ENCODE measurements around the gene CEBPG. TPM values are rescaled to one million over a fixed set of nuclear protein-coding genes. Genes with fewer than 3 reads are reported as not detected.

Gene CEBPG
- total RNA-seq, 3 donors from 2014 or later: 23.3 to 32.0 (median 23.4) TPM

- Histone ChIP-seq H3K9me3 (no peaks in the 10 kb centered on the region), H3K4me1 (no peaks in the 10 kb centered on the region), H3K27ac (no peak overlapping the region), H3K36me3 (no peaks in the 10 kb centered on the region), H3K4me3 (no peak overlapping the region), H3K27me3 (no peaks in the 10 kb centered on the region)
- DNase-seq (ENCODE audit: low spot score in 2 of 2): peak in 1 of 2 donors; percentile 38
- TF ChIP-seq POLR2AphosphoS5 (IDR thresholded peaks at IDR 0.05) (no peak), POLR2A (IDR thresholded peaks at IDR 0.05) (no peak), CTCF (IDR thresholded peaks at IDR 0.05) (no peak)
- intact Hi-C loops (cut with DNase I; ENCODE audit: low total_unique reads): no loop called here
Observed at GRCh38 chr19:33402421-33403220, 29.1 kb downstream of the CEBPG start.

- H3K4me1 ChIP-seq: no peaks in the 10 kb centered on the region
- H3K27me3 ChIP-seq: no peaks in the 10 kb centered on the region
- no peaks in the 10 kb centered on the region for H3K9me3 ChIP-seq
- TF ChIP-seq POLR2A (IDR thresholded peaks at IDR 0.05): no peak
- TF ChIP-seq CTCF (IDR thresholded peaks at IDR 0.05): no peak
- TF ChIP-seq POLR2AphosphoS5 (IDR thresholded peaks at IDR 0.05): no peak
- intact Hi-C loops (cut with DNase I; ENCODE audit: low total_unique reads): no loop called here
- peak in 1 of 2 donors; percentile 49 for DNase-seq (ENCODE audit: low spot score in 2 of 2)
- H3K4me3 ChIP-seq: no peak overlapping the region
- H3K36me3 ChIP-seq: no peaks in the 10 kb centered on the region
- H3K27ac ChIP-seq: no peak overlapping the region
Observed at GRCh38 chr19:33403221-33403972, 29.9 kb downstream of the CEBPG start.

- intact Hi-C loops (cut with DNase I; ENCODE audit: low total_unique reads): no loop called here
Observed at GRCh38 chr19:33403973-33404304, 30.4 kb downstream of the CEBPG start.

GRCh38 chr19:33404506-33405253, 31.2 kb downstream of the CEBPG start:
- intact Hi-C loops (cut with DNase I; ENCODE audit: low total_unique reads): no loop called here
- H3K27ac ChIP-seq: peak overlapping the region in 1 of 2 donors; percentile 52

More at GRCh38 chr19:33403973-33404304, 30.4 kb downstream of the CEBPG start:
- Histone ChIP-seq H3K27me3 (no peaks in the 10 kb centered on the region), H3K4me3 (no peak overlapping the region), H3K36me3 (no peaks in the 10 kb centered on the region), H3K27ac (no peak overlapping the region), H3K4me1 (no peaks in the 10 kb centered on the region), H3K9me3 (no peaks in the 10 kb centered on the region)
- peak in 1 of 2 donors; percentile 28 for DNase-seq (ENCODE audit: low spot score in 2 of 2)
- no peak for TF ChIP-seq POLR2A (IDR thresholded peaks at IDR 0.05)
- no peak for TF ChIP-seq POLR2AphosphoS5 (IDR thresholded peaks at IDR 0.05)
- TF ChIP-seq CTCF (IDR thresholded peaks at IDR 0.05): no peak

More at GRCh38 chr19:33404506-33405253, 31.2 kb downstream of the CEBPG start:
- Histone ChIP-seq H3K9me3 (no peaks in the 10 kb centered on the region), H3K4me1 (no peaks in the 10 kb centered on the region), H3K4me3 (no peak overlapping the region), H3K27me3 (no peaks in the 10 kb centered on the region), H3K36me3 (no peaks in the 10 kb centered on the region)
- DNase-seq (ENCODE audit: low spot score in 2 of 2): peak in 1 of 2 donors; percentile 39
- TF ChIP-seq CTCF (IDR thresholded peaks at IDR 0.05) (no peak), POLR2AphosphoS5 (IDR thresholded peaks at IDR 0.05) (no peak), POLR2A (IDR thresholded peaks at IDR 0.05) (no peak)
